ENCODE measurements around the gene AGMO.

GRCh38 chr7:15239801-15240200, 322.0 kb downstream of the AGMO start:
- no peak for TF ChIP-seq CTCF (IDR thresholded peaks at IDR 0.05; ENCODE audit: insufficient read depth, low read length, poor library complexity, severe bottlenecking)
- TF ChIP-seq EZH2phosphoT487 (conservative IDR thresholded peaks at IDR 0.05; ENCODE audit: low read length) = no peak

Data from SU-DHL-6 (cell line).